Stimulated activated CD4-positive, alpha-beta T cell treated with anti-CD3 and anti-CD28 coated beads, Interleukin-4, amount 100 ng/mL, for 1 hour (primary cell): ENCODE data around the gene NME4.
"Not testable (repeated sequence)": the region's sequence is repeated elsewhere in the genome, so short reads cannot be mapped to it uniquely, and the experiment has no call there.

ENCODE experiments used
- DNase-seq: peaks from one replicate; pipeline ENCODE4 v3.0.0-alpha.2; 2020

The NME4 gene

GRCh38 chr16:399340-400019 lies 2.5 kb downstream of the NME4 start:
- no peak for DNase-seq

- DNase-seq: no peak
These were observed 3.1 kb downstream of the NME4 start for GRCh38 chr16:400061-400591.

GRCh38 chr16:401468-402348 lies 4.7 kb downstream of the NME4 start, which contains the start of gene DECR2:
Gene DECR2 (plus strand): TSS chr16:401885. CDS start chr16:401964, 79 bp downstream.
- peak; percentile 100 for DNase-seq

GRCh38 chr16:404971-405486 lies 8.0 kb downstream of the NME4 start:
- DNase-seq: no peak

GRCh38 chr16:405548-406506 lies 8.8 kb downstream of the NME4 start:
- DNase-seq: no peak

GRCh38 chr16:407253-407652 lies 10.3 kb downstream of the NME4 start:
- no peak for DNase-seq

- no peak for DNase-seq
These were observed 13.6 kb downstream of the NME4 start for GRCh38 chr16:410516-411178.

- DNase-seq: no peak
These were observed 14.7 kb downstream of the NME4 start for GRCh38 chr16:411576-412265.

- no peak for DNase-seq
These were observed 17.6 kb downstream of the NME4 start for GRCh38 chr16:414395-415169.

GRCh38 chr16:415170-415498 lies 18.1 kb downstream of the NME4 start:
- not testable (repeated sequence) for DNase-seq

- DNase-seq: not testable (repeated sequence)
These were observed 25.2 kb downstream of the NME4 start for GRCh38 chr16:422179-422578.

GRCh38 chr16:424033-424622 lies 27.1 kb downstream of the NME4 start:
- no peak for DNase-seq

- DNase-seq: no peak
These were observed 27.7 kb downstream of the NME4 start for GRCh38 chr16:424623-425081.

- DNase-seq: peak; percentile 87
These were observed 28.2 kb downstream of the NME4 start, which contains the start of gene RAB11FIP3 for GRCh38 chr16:425082-425718. Gene RAB11FIP3 (plus strand): TSS chr16:425649. CDS start chr16:426007, 358 bp downstream.

- DNase-seq: peak; percentile 43
These were observed 28.7 kb downstream of the NME4 start for GRCh38 chr16:425740-426114.

- DNase-seq: no peak
These were observed 29.3 kb downstream of the NME4 start for GRCh38 chr16:426115-426905.

GRCh38 chr16:426906-427249 lies 29.9 kb downstream of the NME4 start:
- no peak for DNase-seq

GRCh38 chr16:427250-427649 lies 30.3 kb downstream of the NME4 start:
- DNase-seq: no peak

- DNase-seq: no peak
These were observed 33.9 kb downstream of the NME4 start for GRCh38 chr16:430904-431303.
